Inflammatory macrophage treated with lipopolysaccharide for 4 hours (primary cell): ENCODE results near the gene PSMF1.
"Not testable (repeated sequence)": the region's sequence is repeated elsewhere in the genome, so short reads cannot be mapped to it uniquely, and the experiment has no call there.

Source experiments
- DNase-seq: peaks from one replicate; pipeline ENCODE4 v3.0.0-alpha.2; 2020

Gene PSMF1

GRCh38 chr20:1122388-1123315 lies 4.2 kb downstream of the PSMF1 start:
- DNase-seq: peak; percentile 54

GRCh38 chr20:1123666-1124065 lies 5.3 kb downstream of the PSMF1 start:
- DNase-seq: peak; percentile 57

- no peak for DNase-seq
These were observed 6.0 kb downstream of the PSMF1 start for GRCh38 chr20:1124421-1124820.

GRCh38 chr20:1125277-1125676 lies 6.9 kb downstream of the PSMF1 start:
- DNase-seq: no peak

GRCh38 chr20:1127840-1128239 lies 9.4 kb downstream of the PSMF1 start:
- DNase-seq: no peak

GRCh38 chr20:1130058-1130694 lies 11.8 kb downstream of the PSMF1 start:
- no peak for DNase-seq

- DNase-seq: peak; percentile 78
These were observed 12.4 kb downstream of the PSMF1 start for GRCh38 chr20:1130847-1131246.

GRCh38 chr20:1131354-1131753 lies 13.0 kb downstream of the PSMF1 start:
- DNase-seq: no peak

- no peak for DNase-seq
These were observed 16.0 kb downstream of the PSMF1 start for GRCh38 chr20:1134355-1134754.

GRCh38 chr20:1134836-1135235 lies 16.4 kb downstream of the PSMF1 start:
- no peak for DNase-seq

GRCh38 chr20:1137236-1137635 lies 18.8 kb downstream of the PSMF1 start:
- no peak for DNase-seq

GRCh38 chr20:1144401-1145172 lies 26.2 kb downstream of the PSMF1 start:
- no peak for DNase-seq

GRCh38 chr20:1146957-1147356 lies 28.6 kb downstream of the PSMF1 start:
- no peak for DNase-seq

GRCh38 chr20:1149812-1150211 lies 31.4 kb downstream of the PSMF1 start:
- not testable (repeated sequence) for DNase-seq

GRCh38 chr20:1150218-1150617 lies 31.8 kb downstream of the PSMF1 start:
- peak; percentile 18 for DNase-seq

GRCh38 chr20:1150968-1151367 lies 32.6 kb downstream of the PSMF1 start:
- DNase-seq: no peak

- DNase-seq: no peak
These were observed 35.8 kb downstream of the PSMF1 start for GRCh38 chr20:1154226-1154625.

- no peak for DNase-seq
These were observed 36.3 kb downstream of the PSMF1 start for GRCh38 chr20:1154691-1155090.

- DNase-seq: no peak
These were observed 36.9 kb downstream of the PSMF1 start for GRCh38 chr20:1155342-1155741.

GRCh38 chr20:1160496-1160895 lies 42.1 kb downstream of the PSMF1 start:
- DNase-seq: no peak

- DNase-seq: no peak
These were observed 42.6 kb downstream of the PSMF1 start for GRCh38 chr20:1160991-1161390.

GRCh38 chr20:1163105-1163504 lies 44.7 kb downstream of the PSMF1 start:
- no peak for DNase-seq

GRCh38 chr20:1163653-1164052 lies 45.3 kb downstream of the PSMF1 start:
- DNase-seq: no peak

GRCh38 chr20:1164871-1165270 lies 46.5 kb downstream of the PSMF1 start:
- no peak for DNase-seq
